HuH-7 (cell line): ENCODE measurements around the gene PDXP.
A peak's percentile ranks its signal among the peaks of the same experiment; 100 is the strongest.

ENCODE experiments used
- DNase-seq: peaks from one replicate; pipeline ENCODE4 v3.0.0; 2011; ENCODE audit warnings: low spot score

Gene PDXP

GRCh38 chr22:37629928-37630327, 28.6 kb upstream of the PDXP start:
- no peak for DNase-seq

- DNase-seq: peak; percentile 69
Measured at GRCh38 chr22:37630839-37631435, 27.6 kb upstream of the PDXP start.

- DNase-seq: no peak
Measured at GRCh38 chr22:37631448-37632173, 26.9 kb upstream of the PDXP start.

GRCh38 chr22:37632174-37633088, 26.1 kb upstream of the PDXP start:
- no peak for DNase-seq

GRCh38 chr22:37633089-37633624, 25.4 kb upstream of the PDXP start:
- DNase-seq: no peak

GRCh38 chr22:37633625-37634416, 24.7 kb upstream of the PDXP start:
- DNase-seq: peak; percentile 78

- DNase-seq: no peak
Measured at GRCh38 chr22:37634417-37634924, 24.1 kb upstream of the PDXP start.

- DNase-seq: no peak
Measured at GRCh38 chr22:37635157-37635556, 23.4 kb upstream of the PDXP start.

GRCh38 chr22:37636186-37636948, 22.2 kb upstream of the PDXP start:
- no peak for DNase-seq

- no peak for DNase-seq
Measured at GRCh38 chr22:37636949-37637273, 21.6 kb upstream of the PDXP start.

- DNase-seq: peak; percentile 64
Measured at GRCh38 chr22:37638391-37639069, 20.0 kb upstream of the PDXP start.

- peak; percentile 75 for DNase-seq
Measured at GRCh38 chr22:37639070-37639760, 19.3 kb upstream of the PDXP start, which contains the start of gene SH3BP1. SH3BP1 (plus strand) TSS chr22:37639669; CDS start chr22:37639788, 119 bp downstream.

GRCh38 chr22:37639771-37640590, 18.5 kb upstream of the PDXP start:
- DNase-seq: peak; percentile 75

GRCh38 chr22:37640591-37641560, 17.6 kb upstream of the PDXP start:
- DNase-seq: no peak

- DNase-seq: no peak
Measured at GRCh38 chr22:37641561-37641949, 17.0 kb upstream of the PDXP start.

GRCh38 chr22:37643225-37643847, 15.2 kb upstream of the PDXP start:
- peak; percentile 94 for DNase-seq

- DNase-seq: no peak
Measured at GRCh38 chr22:37647317-37647716, 11.2 kb upstream of the PDXP start.
